Caco-2 (cell line): ENCODE results near the gene MYH7B. TPM values are rescaled to one million over a fixed set of nuclear protein-coding genes. Genes with fewer than 3 reads are reported as not detected.

Source experiments
- BruUV-seq: library from RNA; stranded (reverse); fragments of 400-500 nt; replicated peaks from 2 replicates; lab custom pipeline; 2021; lab: Mats Ljungman, UMichigan
- CTCF ChIA-PET: fragments of 300-600 bp; sonication (Branson Sonifier 250); formaldehyde crosslinking; loops from one replicate; lab custom pipeline; 2022; ENCODE audit warnings: antibody characterized with exemption; lab: Charles Lee
- POLR2A ChIA-PET: fragments of 300-600 bp; sonication (Branson Sonifier 250); formaldehyde crosslinking; loops from one replicate; lab custom pipeline; 2022; ENCODE audit warnings: antibody characterized with exemption; lab: Charles Lee
- DNase-seq, 2 experiments: peaks; one replicate each; pipeline versions ENCODE4 v3.0.0 to v3.0.0-alpha.2; 2020 to 2022
- H3K27me3 ChIP-seq: replicated peaks from 2 replicates; pipeline ENCODE4 v1.6.0; 2011; ENCODE audit warnings: low read length; ENCODE audit not compliant: control insufficient read depth, insufficient read depth
- H3K36me3 ChIP-seq: 2 replicates; pipeline ENCODE4 v1.5.1; 2011; ENCODE audit warnings: low read length; ENCODE audit not compliant: control insufficient read depth, insufficient read depth
- H3K4me1 ChIP-seq: fragments of 250-450 bp; sonication (Bioruptor Pico); 2 replicates; pipeline ENCODE4 v1.5.1; 2020; ENCODE audit warnings: mild to moderate bottlenecking
- H3K4me3 ChIP-seq: 2 replicates; pipeline ENCODE4 v1.5.1; 2011; ENCODE audit warnings: low read depth, mild to moderate bottlenecking, control low read depth, low read length
- H3K9me3 ChIP-seq: fragments of 250-450 bp; sonication (Bioruptor Pico); 2 replicates; pipeline ENCODE4 v1.5.1; 2020; ENCODE audit warnings: mild to moderate bottlenecking, moderate library complexity
- H3K27ac Mint-ChIP-seq: one replicate; pipeline ENCODE4 v1.8.0; 2022; ENCODE audit warnings: mixed read lengths; ENCODE audit not compliant: unreplicated experiment
- H3K27me3 Mint-ChIP-seq: one replicate; pipeline ENCODE4 v1.8.0; 2022; ENCODE audit warnings: mixed read lengths; ENCODE audit not compliant: insufficient read depth, unreplicated experiment
- H3K36me3 Mint-ChIP-seq: one replicate; pipeline ENCODE4 v1.8.0; 2022; ENCODE audit warnings: mild to moderate bottlenecking, mixed read lengths; ENCODE audit not compliant: insufficient read depth, unreplicated experiment
- H3K4me1 Mint-ChIP-seq: one replicate; pipeline ENCODE4 v1.8.0; 2022; ENCODE audit warnings: low read depth, mixed read lengths; ENCODE audit not compliant: unreplicated experiment
- H3K4me3 Mint-ChIP-seq: one replicate; pipeline ENCODE4 v1.8.0; 2022; ENCODE audit warnings: mild to moderate bottlenecking, moderate library complexity, mixed read lengths; ENCODE audit not compliant: unreplicated experiment
- H3K9me3 Mint-ChIP-seq: one replicate; pipeline ENCODE4 v1.8.0; 2022; ENCODE audit warnings: mixed read lengths; ENCODE audit not compliant: unreplicated experiment
- intact Hi-C: fragments of 100-400 bp; cut with micrococcal nuclease; formaldehyde crosslinking; loops from one replicate; pipeline ENCODE4 v1.10.0; 2022; ENCODE audit not compliant: unreplicated experiment
- total RNA-seq: library from RNA; stranded (reverse); gene quantifications from 2 replicates; pipeline ENCODE4 v1.2.3, GENCODE V29; 2022
- TF ChIP-seq, protein P1 (sequence below), 2 experiments: fragments of 200-600 bp in 1 of 2; IDR thresholded peaks; 1 replicate in 1 of 2; 2 replicates in 1 of 2; pipeline versions ENCODE4 v1.5.1 to v1.8.0; 2011 to 2022; ENCODE audit warnings: antibody characterized with exemption in 1 of 2, control low read depth in 1 of 2, inconsistent platforms in 1 of 2, low read depth in 1 of 2, low read length in 1 of 2, mild to moderate bottlenecking in 1 of 2, moderate library complexity in 1 of 2; ENCODE audit not compliant: insufficient read depth in 1 of 2, severe bottlenecking in 1 of 2, unreplicated experiment in 1 of 2

The MYH7B gene
- total RNA-seq, 1 experiment from 2014 or later: 2.5 TPM

GRCh38 chr20:34980543-34981233, 25.0 kb downstream of the MYH7B start:
- peak in 1 of 2 experiments; percentile 59 for DNase-seq
- TF ChIP-seq, protein P1, sequence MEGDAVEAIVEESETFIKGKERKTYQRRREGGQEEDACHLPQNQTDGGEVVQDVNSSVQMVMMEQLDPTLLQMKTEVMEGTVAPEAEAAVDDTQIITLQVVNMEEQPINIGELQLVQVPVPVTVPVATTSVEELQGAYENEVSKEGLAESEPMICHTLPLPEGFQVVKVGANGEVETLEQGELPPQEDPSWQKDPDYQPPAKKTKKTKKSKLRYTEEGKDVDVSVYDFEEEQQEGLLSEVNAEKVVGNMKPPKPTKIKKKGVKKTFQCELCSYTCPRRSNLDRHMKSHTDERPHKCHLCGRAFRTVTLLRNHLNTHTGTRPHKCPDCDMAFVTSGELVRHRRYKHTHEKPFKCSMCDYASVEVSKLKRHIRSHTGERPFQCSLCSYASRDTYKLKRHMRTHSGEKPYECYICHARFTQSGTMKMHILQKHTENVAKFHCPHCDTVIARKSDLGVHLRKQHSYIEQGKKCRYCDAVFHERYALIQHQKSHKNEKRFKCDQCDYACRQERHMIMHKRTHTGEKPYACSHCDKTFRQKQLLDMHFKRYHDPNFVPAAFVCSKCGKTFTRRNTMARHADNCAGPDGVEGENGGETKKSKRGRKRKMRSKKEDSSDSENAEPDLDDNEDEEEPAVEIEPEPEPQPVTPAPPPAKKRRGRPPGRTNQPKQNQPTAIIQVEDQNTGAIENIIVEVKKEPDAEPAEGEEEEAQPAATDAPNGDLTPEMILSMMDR (IDR thresholded peaks at IDR 0.05; ENCODE audit: insufficient read depth in 1 of 2, low read depth in 1 of 2, low read length in 1 of 2, severe bottlenecking in 1 of 2, unreplicated experiment in 1 of 2): no peak
- no peak overlapping the region for H3K4me3 ChIP-seq
- ChIA-PET CTCF (interaction anchor here (0.6 to 1.0 kb wide), 2 partner anchors 90 to 105 kb away, joined by 3 to 8 read pairs; no protein-coding TSS in a partner anchor), POLR2A (no interaction called here)
- H3K36me3 Mint-ChIP-seq: peaks cover 6% of the 10 kb centered on the region
- peaks cover 7% of the 10 kb centered on the region for H3K4me1 Mint-ChIP-seq
- peaks cover 5% of the 10 kb centered on the region for H3K4me1 ChIP-seq
- BruUV-seq: no TSS peak
- intact Hi-C loops: no loop called here
- H3K9me3 ChIP-seq: no peaks in the 10 kb centered on the region
- H3K27me3 Mint-ChIP-seq: no peaks in the 10 kb centered on the region
- no peaks in the 10 kb centered on the region for H3K36me3 ChIP-seq
- no peaks in the 10 kb centered on the region for H3K27me3 ChIP-seq
- H3K27ac Mint-ChIP-seq: no peak overlapping the region
- no peaks in the 10 kb centered on the region for H3K9me3 Mint-ChIP-seq
- no peak overlapping the region for H3K4me3 Mint-ChIP-seq

DNA sequence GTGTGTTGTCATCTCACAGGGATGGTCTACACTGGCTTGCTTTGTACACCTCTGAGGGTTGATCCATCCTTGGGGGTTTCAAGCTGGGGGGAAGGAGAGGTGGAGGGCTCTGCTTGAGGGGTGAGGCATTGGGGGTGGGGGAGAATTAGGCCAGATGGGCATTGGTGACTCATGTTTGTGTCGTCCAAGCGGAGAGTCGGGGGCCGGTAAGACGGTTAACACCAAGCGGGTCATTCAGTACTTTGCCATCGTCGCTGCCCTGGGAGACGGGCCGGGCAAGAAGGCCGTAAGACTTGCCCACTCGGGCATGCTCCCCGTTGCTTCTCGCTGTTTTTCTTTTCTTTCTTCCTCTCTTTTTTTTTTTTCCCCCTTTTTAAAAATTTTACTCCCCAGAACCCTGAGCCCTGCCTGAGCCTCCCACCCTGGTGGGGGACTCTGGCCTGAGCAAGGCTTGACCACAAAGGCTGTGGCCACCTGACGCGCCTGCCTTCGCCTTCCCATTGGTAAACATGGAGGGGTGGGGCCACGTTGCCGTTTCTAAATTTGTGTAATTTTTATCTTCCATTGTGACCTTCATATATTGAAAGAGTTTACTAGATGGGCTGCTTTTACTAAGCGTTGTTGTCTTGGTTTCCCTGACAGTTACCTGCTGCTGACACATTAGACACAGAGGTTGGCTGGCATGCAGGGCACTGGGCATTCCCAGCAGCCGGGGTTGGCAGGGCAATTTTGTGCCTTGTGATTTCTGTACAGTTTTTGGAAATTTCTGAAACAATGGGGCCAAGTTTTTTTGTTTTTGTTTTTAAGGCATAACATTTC, 26.8 kb downstream of the MYH7B start:
- no TSS peak for BruUV-seq
- Histone ChIP-seq H3K4me3 (no peak overlapping the region), H3K9me3 (no peaks in the 10 kb centered on the region), H3K27me3 (no peaks in the 10 kb centered on the region; the same call in 1 of the 2 replicates), H3K36me3 (no peaks in the 10 kb centered on the region), H3K4me1 (no peaks in the 10 kb centered on the region)
- Mint-ChIP-seq H3K36me3 (peaks cover 9% of the 10 kb centered on the region), H3K9me3 (no peaks in the 10 kb centered on the region), H3K27me3 (no peaks in the 10 kb centered on the region), H3K4me3 (no peak overlapping the region), H3K27ac (no peak overlapping the region), H3K4me1 (peaks cover 2% of the 10 kb centered on the region)
- no peak for DNase-seq
- POLR2A ChIA-PET: no interaction called here
- intact Hi-C loops: no loop called here
- TF ChIP-seq, protein P1 (IDR thresholded peaks at IDR 0.05; ENCODE audit: insufficient read depth in 1 of 2, low read depth in 1 of 2, low read length in 1 of 2, severe bottlenecking in 1 of 2, unreplicated experiment in 1 of 2): no peak
- CTCF ChIA-PET: no interaction called here

DNA sequence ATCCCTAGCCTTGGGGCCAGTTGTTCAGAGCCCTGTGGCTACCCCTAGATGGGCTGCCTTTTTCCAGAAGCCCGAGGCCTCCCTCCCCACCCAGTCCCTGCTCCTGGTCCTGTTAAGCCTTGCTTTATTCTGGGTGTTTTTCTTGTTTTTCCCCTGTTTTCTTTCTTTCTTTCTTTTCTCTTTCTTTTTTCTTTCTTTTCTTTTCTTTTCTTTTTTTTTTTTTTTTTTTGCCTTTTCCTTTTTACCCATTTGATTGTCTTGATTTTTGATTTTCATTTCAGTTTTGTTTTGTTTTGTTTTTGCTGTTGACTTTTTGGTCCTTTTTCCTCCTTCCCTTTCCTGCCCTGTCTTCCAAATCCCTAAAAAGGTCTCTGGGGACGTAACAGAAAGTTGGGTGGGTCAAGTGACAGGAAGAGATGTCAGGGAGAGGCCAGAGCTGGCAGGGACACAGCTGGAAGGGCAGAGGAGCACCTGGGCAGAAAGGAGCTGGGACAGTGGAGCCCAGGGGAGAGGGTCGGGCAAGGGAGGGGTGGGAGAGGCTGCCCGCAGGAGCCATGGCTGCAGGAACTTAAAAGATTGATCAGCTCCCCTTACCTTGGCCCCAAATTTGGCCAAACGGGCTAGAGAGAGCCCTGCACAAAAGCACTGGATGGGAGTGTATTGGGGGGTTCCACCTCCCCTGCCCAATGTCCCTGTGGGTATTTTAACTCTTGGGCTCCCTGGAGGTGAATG, 27.6 kb downstream of the MYH7B start:
- TF ChIP-seq, protein P1 (IDR thresholded peaks at IDR 0.05; ENCODE audit: insufficient read depth in 1 of 2, low read depth in 1 of 2, low read length in 1 of 2, severe bottlenecking in 1 of 2, unreplicated experiment in 1 of 2): no peak
- H3K9me3 ChIP-seq: no peaks in the 10 kb centered on the region
- no peak overlapping the region for H3K27ac Mint-ChIP-seq
- intact Hi-C loops: no loop called here
- H3K36me3 ChIP-seq: no peaks in the 10 kb centered on the region
- no peak overlapping the region for H3K4me3 ChIP-seq
- no peak overlapping the region for H3K4me3 Mint-ChIP-seq
- peaks cover 16% of the 10 kb centered on the region for H3K36me3 Mint-ChIP-seq
- CTCF ChIA-PET: interaction anchor here (0.9 kb wide), 1 partner anchor 27 kb away, joined by 4 read pairs; the partner anchor contains the start of genes GSS and MYH7B
- no peak for DNase-seq
- no peaks in the 10 kb centered on the region; the same call in 1 of the 2 replicates for H3K27me3 ChIP-seq
- H3K4me1 Mint-ChIP-seq: no peaks in the 10 kb centered on the region
- no peaks in the 10 kb centered on the region for H3K27me3 Mint-ChIP-seq
- no peaks in the 10 kb centered on the region for H3K9me3 Mint-ChIP-seq
- POLR2A ChIA-PET: no interaction called here
- BruUV-seq: no TSS peak
- H3K4me1 ChIP-seq: no peaks in the 10 kb centered on the region
